Activated gamma-delta T cell treated with anti-CD3 and anti-CD28 coated beads, Interleukin-2, amount 50 U/mL, for 16 hours (primary cell): ENCODE results near the gene PPP1R9A.

Experiments
- DNase-seq: peaks from one replicate; pipeline ENCODE4 v3.0.0-alpha.2; 2020; ENCODE audit warnings: low read depth

Gene PPP1R9A

DNA sequence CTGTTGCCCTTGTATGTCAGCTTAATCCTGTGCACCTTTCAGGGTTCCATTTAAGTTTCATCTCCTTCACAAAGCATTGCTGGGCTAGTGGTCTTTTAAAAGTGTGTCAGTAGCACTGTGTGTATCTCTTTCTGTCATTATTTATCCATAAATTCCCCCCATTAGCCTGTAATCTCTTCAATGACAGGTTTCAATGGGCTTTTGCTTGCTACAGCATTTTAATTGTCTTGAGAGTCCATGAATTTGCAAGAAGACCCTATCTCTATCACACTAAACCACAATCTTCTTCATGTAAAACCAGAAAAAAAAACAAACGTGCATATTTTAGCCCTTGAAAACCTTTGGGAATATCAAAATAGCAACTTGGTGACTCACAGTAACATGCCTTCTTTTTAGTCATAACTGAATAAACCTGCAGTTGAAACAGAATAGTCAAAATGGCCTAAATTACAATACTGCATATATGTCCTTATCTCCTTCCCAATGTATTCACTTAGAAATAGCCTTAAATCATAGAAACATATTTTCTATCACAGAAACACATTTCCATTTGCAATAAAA is 298.4 kb downstream of the PPP1R9A start:
- no peak for DNase-seq

GRCh38 chr7:95209276-95209675 is 301.9 kb downstream of the PPP1R9A start:
- no peak for DNase-seq

- no peak for DNase-seq
Observed at GRCh38 chr7:95209788-95210187, 302.4 kb downstream of the PPP1R9A start.

DNA sequence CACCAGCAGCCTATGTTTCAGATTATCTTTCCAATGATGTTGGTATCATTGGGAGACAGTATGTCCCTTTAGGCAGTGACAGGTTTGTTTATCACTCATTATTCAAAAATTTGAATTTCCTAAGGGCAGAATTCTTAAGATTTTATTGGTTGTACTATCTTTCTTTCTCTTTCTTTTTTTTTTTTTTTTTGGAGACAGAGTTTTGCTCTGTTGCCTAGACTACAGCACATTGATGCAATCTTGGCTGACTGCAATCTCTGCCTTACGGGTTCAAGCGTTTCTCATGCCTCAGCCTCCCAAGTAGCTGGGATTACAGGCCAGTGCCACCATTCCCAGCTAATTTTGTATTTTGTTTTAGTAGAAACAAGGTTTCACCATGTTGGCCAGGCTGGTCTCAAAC is 305.8 kb downstream of the PPP1R9A start:
- DNase-seq: no peak

DNA sequence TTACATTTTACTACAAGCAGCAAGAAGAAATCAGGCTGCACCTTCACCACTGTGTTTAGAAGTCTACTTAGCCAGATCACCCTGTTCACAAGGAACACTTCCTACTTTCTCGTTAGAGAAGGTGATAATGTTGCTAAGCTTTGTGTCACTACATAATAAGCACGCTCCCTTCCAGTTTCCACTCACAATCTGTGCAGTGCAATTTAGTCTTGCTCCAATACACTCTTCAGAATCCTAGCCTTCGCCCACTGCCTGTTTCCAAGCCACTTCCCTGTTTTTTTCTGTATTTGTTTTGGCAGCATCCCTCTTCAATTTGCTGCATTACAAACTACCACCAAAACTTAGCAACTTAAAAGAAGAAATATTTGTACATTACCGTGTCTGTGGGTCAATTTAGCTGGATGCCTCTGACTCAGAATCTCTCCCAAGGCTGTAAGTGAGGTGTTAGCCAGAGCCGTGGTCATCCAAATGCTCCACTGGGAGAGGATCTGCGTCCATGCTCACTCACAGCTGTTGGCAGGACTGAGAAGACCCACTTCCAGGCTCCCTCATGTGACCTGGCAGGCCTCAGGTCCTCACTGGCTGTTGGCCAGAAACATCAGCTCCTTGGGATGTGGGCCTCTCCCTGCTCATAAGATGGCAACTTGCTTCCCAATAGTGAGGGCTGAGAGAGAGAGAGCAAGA is 306.6 kb downstream of the PPP1R9A start:
- DNase-seq: no peak

DNA sequence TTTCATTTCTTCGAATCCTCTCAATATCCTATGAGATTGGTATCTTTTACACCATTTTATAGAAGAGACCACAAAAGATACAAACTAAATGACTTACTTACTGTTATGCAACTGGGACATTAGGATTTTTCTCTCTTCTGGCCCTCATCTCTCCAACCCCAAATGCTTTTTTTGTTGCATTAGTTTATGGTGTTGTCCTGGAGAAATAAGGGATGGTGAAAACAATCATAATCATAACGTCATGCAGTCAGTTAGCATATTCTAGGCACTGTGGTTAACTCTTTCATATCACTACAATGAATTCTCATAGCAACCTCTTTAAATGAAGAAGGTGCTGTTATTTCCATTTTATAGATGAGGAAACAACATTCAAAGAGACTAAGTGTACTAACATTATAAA is 312.3 kb downstream of the PPP1R9A start:
- no peak for DNase-seq

DNA sequence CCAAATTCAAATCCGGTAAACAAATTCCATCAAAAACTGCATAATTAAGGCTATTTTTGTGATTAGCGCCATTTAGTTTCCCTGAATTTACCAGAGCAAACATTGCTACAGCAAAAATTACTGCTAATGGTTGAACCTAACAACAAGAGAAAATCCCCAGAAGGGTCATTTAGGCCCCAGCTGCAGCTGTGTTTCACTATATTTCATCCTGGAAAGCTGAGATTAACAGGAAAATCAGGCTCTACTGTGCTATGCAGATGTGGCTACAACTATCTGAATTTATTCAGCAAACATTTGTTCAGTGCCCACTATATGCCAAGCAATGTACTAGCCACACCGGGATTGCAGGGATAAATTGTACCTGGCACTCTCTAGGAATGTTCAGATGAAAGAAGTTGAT is 312.9 kb downstream of the PPP1R9A start:
- DNase-seq: no peak

DNA sequence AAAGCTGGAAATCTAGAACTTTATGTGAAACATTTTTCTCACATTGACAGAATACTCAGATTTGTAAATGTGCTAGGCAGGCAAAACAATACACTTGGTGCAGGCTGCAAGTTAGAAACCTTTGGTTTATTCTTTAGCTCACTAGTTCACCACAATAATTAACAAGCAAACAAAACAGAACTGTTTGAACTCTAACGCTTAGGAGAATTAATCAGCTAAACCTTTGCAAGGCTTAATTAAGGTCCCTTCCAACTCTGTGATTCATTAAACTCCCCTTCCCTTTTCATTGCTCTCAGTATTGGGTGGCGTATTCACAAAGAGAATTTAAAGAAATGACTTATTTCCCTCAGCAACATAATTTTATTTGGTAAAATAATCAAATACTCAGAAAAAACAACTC is 317.9 kb downstream of the PPP1R9A start:
- DNase-seq: no peak

GRCh38 chr7:95229301-95229700 is 321.9 kb downstream of the PPP1R9A start:
- DNase-seq: no peak

DNA sequence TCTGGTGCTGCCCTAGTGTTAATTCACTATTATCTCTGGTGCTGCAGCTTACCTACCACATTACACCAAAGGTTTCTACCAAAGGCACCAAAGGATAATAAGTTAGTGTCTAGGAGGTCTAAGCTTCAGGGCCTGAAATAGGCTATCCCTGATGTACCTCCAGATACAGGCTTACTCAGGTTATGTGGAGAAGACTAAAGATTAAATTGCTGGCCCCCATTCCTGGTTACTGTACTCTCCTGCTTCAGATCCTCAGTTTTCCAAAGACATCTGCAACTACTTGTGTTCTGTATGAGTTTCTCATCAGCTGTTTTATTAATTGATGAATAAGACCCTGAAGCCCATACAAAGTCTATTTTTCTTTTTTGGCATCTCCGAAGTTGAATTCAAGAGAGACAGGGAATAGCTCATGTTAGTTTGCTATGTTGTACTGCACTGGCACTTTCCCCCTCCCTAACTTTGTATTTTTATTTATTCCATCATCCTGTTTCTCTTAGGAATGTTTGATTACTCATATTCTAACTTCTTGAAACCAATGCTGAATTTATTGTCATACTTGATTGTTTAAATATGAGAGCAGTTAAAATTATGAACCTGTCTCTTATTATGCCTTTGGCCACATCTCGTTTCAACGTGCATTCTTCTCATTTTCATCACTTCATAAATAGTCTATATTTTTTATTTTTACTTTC is 331.0 kb downstream of the PPP1R9A start:
- no peak for DNase-seq

GRCh38 chr7:95240921-95241320 is 333.5 kb downstream of the PPP1R9A start:
- DNase-seq: no peak

GRCh38 chr7:95242266-95242665 is 334.9 kb downstream of the PPP1R9A start:
- DNase-seq: no peak

- DNase-seq: no peak
Observed at GRCh38 chr7:95244616-95245015, 337.2 kb downstream of the PPP1R9A start.

GRCh38 chr7:95245828-95246500 is 338.6 kb downstream of the PPP1R9A start:
- DNase-seq: no peak

- DNase-seq: no peak
Observed at GRCh38 chr7:95246831-95247370, 339.5 kb downstream of the PPP1R9A start.

- DNase-seq: no peak
Observed at GRCh38 chr7:95250571-95250970, 343.2 kb downstream of the PPP1R9A start.

- no peak for DNase-seq
Observed at GRCh38 chr7:95251966-95252365, 344.6 kb downstream of the PPP1R9A start.

DNA sequence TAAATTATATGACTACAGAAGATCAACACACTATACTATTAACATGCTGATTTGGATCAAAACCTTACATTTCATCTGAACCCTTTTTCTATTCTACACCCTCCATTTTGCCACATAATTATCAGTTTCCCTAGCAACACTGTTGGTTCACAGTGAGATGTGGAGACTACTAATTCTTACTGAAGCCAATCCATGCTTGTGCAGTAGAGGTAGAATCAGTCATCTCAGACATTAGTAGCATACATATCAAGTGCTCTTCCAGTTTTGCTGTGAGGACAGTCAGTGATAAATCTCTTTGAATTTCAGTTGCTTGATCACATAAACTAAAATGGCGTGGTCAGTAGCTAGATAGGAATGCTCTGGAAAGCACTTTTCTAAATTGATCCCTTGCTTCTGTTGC is 346.6 kb downstream of the PPP1R9A start:
- no peak for DNase-seq

GRCh38 chr7:95255691-95256090 is 348.3 kb downstream of the PPP1R9A start:
- no peak for DNase-seq

- DNase-seq: no peak
Observed at GRCh38 chr7:95261895-95262415, 354.6 kb downstream of the PPP1R9A start.

GRCh38 chr7:95262875-95263274 is 355.5 kb downstream of the PPP1R9A start:
- DNase-seq: no peak

DNA sequence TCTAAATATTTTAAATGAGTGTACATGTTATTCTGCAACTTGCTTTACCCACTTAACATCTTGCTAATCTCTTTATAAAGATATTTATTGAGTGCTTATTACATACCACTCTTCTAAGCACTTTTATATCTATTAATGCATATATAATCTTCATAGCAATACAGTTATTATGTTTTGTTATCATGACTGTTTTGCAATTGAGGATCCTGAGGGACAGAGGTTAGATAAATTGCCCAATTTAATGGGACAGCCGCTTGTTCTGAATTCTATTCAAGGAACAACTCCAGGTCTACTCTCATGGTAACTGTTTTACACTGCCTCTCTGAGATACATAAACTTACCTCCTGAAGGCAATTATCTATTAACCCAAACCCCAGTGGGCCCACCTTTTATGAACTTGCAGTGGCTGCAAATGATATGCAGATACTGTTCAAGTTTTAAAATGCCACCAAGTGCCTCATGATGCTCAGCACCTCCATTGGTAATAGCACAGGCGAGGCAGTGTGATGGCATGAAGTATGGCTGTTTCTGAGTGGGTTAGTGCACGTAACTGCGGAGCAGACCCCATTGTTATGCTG is 356.5 kb downstream of the PPP1R9A start:
- no peak for DNase-seq
